ENCODE data around the gene CD160. TPM values are rescaled to one million over a fixed set of nuclear protein-coding genes. Genes with fewer than 3 reads are reported as not detected.

Gene CD160
- total and polyA plus RNA-seq, 2 donors (not counting 1 experiment from before 2014, with no cell fraction given), result 0.10 TPM; not detected in 1

- Mint-ChIP-seq H3K4me3 (no peak overlapping the region), H3K4me1 (no peaks in the 10 kb centered on the region), H3K9me3 (ENCODE audit: insufficient read depth) (no peaks in the 10 kb centered on the region), H3K27ac (no peak overlapping the region), H3K27me3 (no peaks in the 10 kb centered on the region)
- CTCF ChIA-PET, result no interaction called here
- no peak for ATAC-seq (ENCODE audit: low read depth)
- Histone ChIP-seq H3K27me3 (replicated peaks in 1 of 4; ENCODE audit: control extremely low read depth in 1 of 4, control insufficient read depth in 3 of 4, insufficient read depth in 4 of 4, low read length in 3 of 4) (no peaks in the 10 kb centered on the region), H3K36me3 (replicated peaks in 1 of 2; ENCODE audit: control extremely low read depth in 1 of 2, control insufficient read depth in 1 of 2, extremely low read depth in 1 of 2, insufficient read depth in 2 of 2, low read length in 1 of 2) (peaks cover 5 to 31% of the 10 kb centered on the region in 2 experiments), H3K4me3 (ENCODE audit: control extremely low read depth in 1 of 5, extremely low read depth in 1 of 5, insufficient read depth in 1 of 5, low read depth in 2 of 5, low read length in 4 of 5) (no peak overlapping the region), H3K27ac (ENCODE audit: low read length in 2 of 2) (no peak overlapping the region), H3K79me2 (ENCODE audit: control insufficient read depth, insufficient read depth, low read length) (no peaks in the 10 kb centered on the region), H3K4me2 (replicated peaks; ENCODE audit: low read depth, low read length, poor library complexity, severe bottlenecking) (no peak overlapping the region), H3K4me1 (ENCODE audit: control insufficient read depth in 2 of 2, insufficient read depth in 2 of 2, low read length in 2 of 2) (no peaks in the 10 kb centered on the region), H3K9ac (ENCODE audit: low read length) (no peak overlapping the region), H4K20me1 (ENCODE audit: control insufficient read depth, insufficient read depth, low read length, poor library complexity, severe bottlenecking) (no peaks in the 10 kb centered on the region), H2AFZ (ENCODE audit: insufficient read depth, low read depth, low read length, poor library complexity, severe bottlenecking) (no peak overlapping the region), H3K9me3 (ENCODE audit: control extremely low read depth in 1 of 3, control insufficient read depth in 2 of 3, insufficient read depth in 1 of 3, low read length in 2 of 3) (peaks cover 1 to 13% (median 11%) of the 10 kb centered on the region in 3 donors)
- TF ChIP-seq EZH2 (IDR thresholded peaks at IDR 0.05; ENCODE audit: borderline replicate concordance, insufficient read depth, low read depth, low read length, poor library complexity, severe bottlenecking) (no peak), CTCF (IDR thresholded peaks at IDR 0.05) (no peak)
- intact Hi-C loops (cut with micrococcal nuclease), result no loop called here
- WGBS (ENCODE audit: insufficient coverage), result no CpG with 5 or more reads among the region's 1 CpG
- POLR2A ChIA-PET, result no interaction called here
- no peak for DNase-seq
Measured at GRCh38 chr1:145758116-145758515, 38.8 kb downstream of the CD160 start.

- Mint-ChIP-seq H3K4me3 (no peak overlapping the region), H3K27me3 (no peaks in the 10 kb centered on the region), H3K4me1 (no peaks in the 10 kb centered on the region), H3K27ac (no peak overlapping the region), H3K9me3 (ENCODE audit: insufficient read depth) (no peaks in the 10 kb centered on the region)
- TF ChIP-seq EZH2 (IDR thresholded peaks at IDR 0.05; ENCODE audit: borderline replicate concordance, insufficient read depth, low read depth, low read length, poor library complexity, severe bottlenecking) (no peak), CTCF (IDR thresholded peaks at IDR 0.05) (no peak)
- Histone ChIP-seq H3K27me3 (replicated peaks in 1 of 4; ENCODE audit: control extremely low read depth in 1 of 4, control insufficient read depth in 3 of 4, insufficient read depth in 4 of 4, low read length in 3 of 4) (no peaks in the 10 kb centered on the region), H4K20me1 (ENCODE audit: control insufficient read depth, insufficient read depth, low read length, poor library complexity, severe bottlenecking) (no peaks in the 10 kb centered on the region), H3K4me1 (ENCODE audit: control insufficient read depth in 2 of 2, insufficient read depth in 2 of 2, low read length in 2 of 2) (no peaks in the 10 kb centered on the region), H3K36me3 (replicated peaks in 1 of 2; ENCODE audit: control extremely low read depth in 1 of 2, control insufficient read depth in 1 of 2, extremely low read depth in 1 of 2, insufficient read depth in 2 of 2, low read length in 1 of 2) (peaks cover 5 to 31% of the 10 kb centered on the region in 2 experiments), H3K9ac (ENCODE audit: low read length) (no peak overlapping the region), H3K27ac (ENCODE audit: low read length in 2 of 2) (no peak overlapping the region), H3K4me2 (replicated peaks; ENCODE audit: low read depth, low read length, poor library complexity, severe bottlenecking) (no peak overlapping the region), H3K9me3 (ENCODE audit: control extremely low read depth in 1 of 3, control insufficient read depth in 2 of 3, insufficient read depth in 1 of 3, low read length in 2 of 3) (peaks cover 1 to 13% (median 11%) of the 10 kb centered on the region in 3 donors), H3K4me3 (ENCODE audit: control extremely low read depth in 1 of 5, extremely low read depth in 1 of 5, insufficient read depth in 1 of 5, low read depth in 2 of 5, low read length in 4 of 5) (no peak overlapping the region), H2AFZ (ENCODE audit: insufficient read depth, low read depth, low read length, poor library complexity, severe bottlenecking) (no peak overlapping the region), H3K79me2 (ENCODE audit: control insufficient read depth, insufficient read depth, low read length) (no peaks in the 10 kb centered on the region)
- 100% methylated on average over 1 of the region's 1 CpG for WGBS (ENCODE audit: insufficient coverage)
- ChIA-PET CTCF (no interaction called here), POLR2A (no interaction called here)
- DNase-seq, result no peak
- intact Hi-C loops (cut with micrococcal nuclease), result no loop called here
- no peak for ATAC-seq (ENCODE audit: low read depth)
Measured at GRCh38 chr1:145758575-145758974, 39.3 kb downstream of the CD160 start.

Data from B cell (primary cell).